Esophagus muscularis mucosa (tissue), 3 donors: Measurements from ENCODE around the gene HAPLN1.

Experiments used
- POLR2A ChIP-seq: fragments of 450-650 bp; IDR thresholded peaks from one replicate; pipeline ENCODE4 v1.6.1; 2017; ENCODE audit warnings: antibody characterized with exemption, moderate library complexity, mild to moderate bottlenecking, low read depth
- TF ChIP-seq, protein P1 (sequence below), 3 experiments: fragments of 200-600 bp in 2 of 3; fragments of 450-650 bp in 1 of 3; sonication (generic) in 2 of 3; IDR thresholded peaks; one replicate each; pipeline ENCODE4 v1.5.1; 2017 to 2019; ENCODE audit warnings: antibody characterized with exemption in 3 of 3, mild to moderate bottlenecking in 2 of 3, moderate library complexity in 1 of 3

DNA sequence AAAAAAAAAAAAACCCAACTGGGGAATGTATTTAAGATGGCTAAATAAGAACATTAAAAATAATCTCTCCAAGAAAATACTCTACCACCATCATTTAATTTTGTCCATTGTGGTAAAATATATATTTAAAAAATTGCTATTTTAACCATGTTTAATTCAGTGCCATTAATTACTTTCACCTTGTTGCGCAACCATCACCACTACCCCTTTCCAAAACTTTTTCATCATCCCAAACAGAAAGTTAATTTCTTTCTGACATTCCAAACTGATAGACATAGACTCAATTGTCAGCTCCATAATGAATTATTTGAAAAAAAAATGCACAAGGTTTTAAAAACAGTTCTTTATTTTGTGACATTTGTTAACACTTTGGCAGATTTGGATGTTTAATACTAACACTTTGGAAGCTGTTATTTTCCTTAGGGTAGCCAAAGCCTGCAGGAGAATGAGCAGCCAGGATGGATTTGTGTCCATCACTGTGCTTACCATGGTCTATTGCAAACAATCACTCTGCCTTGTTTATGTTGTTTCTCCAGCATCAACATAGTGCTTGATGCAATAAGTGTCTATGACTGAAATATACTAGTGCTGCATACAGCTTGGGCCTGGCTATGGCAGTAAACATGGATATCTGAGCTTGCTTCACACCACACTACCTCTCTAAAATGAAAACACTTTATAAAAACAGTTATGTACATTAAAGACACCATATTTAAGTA is 62.7 kb downstream of the HAPLN1 start:
- TF ChIP-seq, protein P1, sequence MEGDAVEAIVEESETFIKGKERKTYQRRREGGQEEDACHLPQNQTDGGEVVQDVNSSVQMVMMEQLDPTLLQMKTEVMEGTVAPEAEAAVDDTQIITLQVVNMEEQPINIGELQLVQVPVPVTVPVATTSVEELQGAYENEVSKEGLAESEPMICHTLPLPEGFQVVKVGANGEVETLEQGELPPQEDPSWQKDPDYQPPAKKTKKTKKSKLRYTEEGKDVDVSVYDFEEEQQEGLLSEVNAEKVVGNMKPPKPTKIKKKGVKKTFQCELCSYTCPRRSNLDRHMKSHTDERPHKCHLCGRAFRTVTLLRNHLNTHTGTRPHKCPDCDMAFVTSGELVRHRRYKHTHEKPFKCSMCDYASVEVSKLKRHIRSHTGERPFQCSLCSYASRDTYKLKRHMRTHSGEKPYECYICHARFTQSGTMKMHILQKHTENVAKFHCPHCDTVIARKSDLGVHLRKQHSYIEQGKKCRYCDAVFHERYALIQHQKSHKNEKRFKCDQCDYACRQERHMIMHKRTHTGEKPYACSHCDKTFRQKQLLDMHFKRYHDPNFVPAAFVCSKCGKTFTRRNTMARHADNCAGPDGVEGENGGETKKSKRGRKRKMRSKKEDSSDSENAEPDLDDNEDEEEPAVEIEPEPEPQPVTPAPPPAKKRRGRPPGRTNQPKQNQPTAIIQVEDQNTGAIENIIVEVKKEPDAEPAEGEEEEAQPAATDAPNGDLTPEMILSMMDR (IDR thresholded peaks at IDR 0.05): no peak
- TF ChIP-seq POLR2A: no peak
